ENCODE results near the gene NAXD.

DNA sequence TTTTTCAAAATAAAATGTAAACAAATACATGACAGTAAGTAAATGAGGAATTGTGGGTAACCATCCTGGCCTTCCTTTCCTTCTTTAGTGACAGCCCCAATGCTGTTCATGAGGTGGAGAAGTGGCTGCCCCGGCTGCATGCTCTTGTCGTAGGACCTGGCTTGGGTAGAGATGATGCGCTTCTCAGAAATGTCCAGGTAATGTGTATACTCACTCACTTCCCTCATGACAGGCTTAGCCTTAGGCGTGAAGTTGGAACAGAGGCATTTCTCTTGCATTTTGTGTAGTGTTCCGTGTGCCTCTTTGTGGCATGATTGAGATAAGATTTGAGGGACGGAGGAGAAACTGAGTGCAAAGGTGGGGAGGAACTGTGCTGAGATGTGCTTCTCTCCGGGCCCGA lies 12.0 kb downstream of the NAXD start:
- TF ChIP-seq CTCF (IDR thresholded peaks at IDR 0.05; ENCODE audit: poor library complexity, severe bottlenecking), result no peak
- TF ChIP-seq EP300 (conservative IDR thresholded peaks at IDR 0.05; ENCODE audit: poor library complexity, severe bottlenecking), result no peak
- TF ChIP-seq EZH2 (IDR thresholded peaks at IDR 0.05; ENCODE audit: borderline replicate concordance, insufficient read depth, low read length, poor library complexity, severe bottlenecking), result no peak
- TF ChIP-seq POLR2AphosphoS5 (IDR thresholded peaks at IDR 0.05), result no peak

Measured in neural cell (in vitro differentiated cells).